ENCODE data around the gene UBALD1. TPM values are rescaled to one million over a fixed set of nuclear protein-coding genes. Genes with fewer than 3 reads are reported as not detected.

The UBALD1 gene
- total RNA-seq, 1 donor from 2014 or later = 23.4 TPM

DNA sequence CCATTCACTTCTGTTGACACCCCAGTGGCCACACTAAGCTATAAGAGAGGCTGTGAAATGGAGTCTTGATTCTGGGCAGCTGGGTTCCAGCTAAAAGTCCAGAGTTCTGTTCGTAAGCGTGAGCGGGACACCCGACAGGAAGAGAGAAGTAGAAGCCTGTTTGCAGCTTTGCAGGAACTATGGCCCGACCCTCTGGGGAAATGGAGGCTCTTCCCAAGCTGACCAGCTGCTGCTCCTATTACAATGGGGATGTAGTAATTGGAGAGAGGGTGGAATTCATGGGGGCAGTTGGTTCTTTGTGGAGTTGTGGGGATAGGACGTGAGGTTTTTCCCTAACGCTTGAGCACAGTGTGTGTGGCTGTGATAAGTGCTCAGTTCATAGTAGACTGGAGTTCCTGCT is 28.4 kb downstream of the UBALD1 start:
- ATAC-seq (ENCODE audit: low read depth) (no peak), DNase-seq (no peak)
- no peak overlapping the region for H3K4me3 Mint-ChIP-seq
- H3K4me1 Mint-ChIP-seq = peaks cover 2% of the 10 kb centered on the region
- TF ChIP-seq, protein P1, sequence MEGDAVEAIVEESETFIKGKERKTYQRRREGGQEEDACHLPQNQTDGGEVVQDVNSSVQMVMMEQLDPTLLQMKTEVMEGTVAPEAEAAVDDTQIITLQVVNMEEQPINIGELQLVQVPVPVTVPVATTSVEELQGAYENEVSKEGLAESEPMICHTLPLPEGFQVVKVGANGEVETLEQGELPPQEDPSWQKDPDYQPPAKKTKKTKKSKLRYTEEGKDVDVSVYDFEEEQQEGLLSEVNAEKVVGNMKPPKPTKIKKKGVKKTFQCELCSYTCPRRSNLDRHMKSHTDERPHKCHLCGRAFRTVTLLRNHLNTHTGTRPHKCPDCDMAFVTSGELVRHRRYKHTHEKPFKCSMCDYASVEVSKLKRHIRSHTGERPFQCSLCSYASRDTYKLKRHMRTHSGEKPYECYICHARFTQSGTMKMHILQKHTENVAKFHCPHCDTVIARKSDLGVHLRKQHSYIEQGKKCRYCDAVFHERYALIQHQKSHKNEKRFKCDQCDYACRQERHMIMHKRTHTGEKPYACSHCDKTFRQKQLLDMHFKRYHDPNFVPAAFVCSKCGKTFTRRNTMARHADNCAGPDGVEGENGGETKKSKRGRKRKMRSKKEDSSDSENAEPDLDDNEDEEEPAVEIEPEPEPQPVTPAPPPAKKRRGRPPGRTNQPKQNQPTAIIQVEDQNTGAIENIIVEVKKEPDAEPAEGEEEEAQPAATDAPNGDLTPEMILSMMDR (IDR thresholded peaks at IDR 0.05) = no peak
- intact Hi-C loops (cut with micrococcal nuclease) = no loop called here
- no peaks in the 10 kb centered on the region for H3K36me3 Mint-ChIP-seq (ENCODE audit: low read depth)
- POLR2A ChIA-PET = no interaction called here
- H3K27ac Mint-ChIP-seq = no peak overlapping the region
- CTCF ChIA-PET = interaction anchor here (0.8 to 4.8 kb wide), 5 partner anchors 10 to 79 kb away, joined by 3 to 45 read pairs (median 3); no protein-coding TSS in a partner anchor
- H3K9me3 Mint-ChIP-seq = no peaks in the 10 kb centered on the region
- H3K27me3 Mint-ChIP-seq = peaks cover 15% of the 10 kb centered on the region

DNA sequence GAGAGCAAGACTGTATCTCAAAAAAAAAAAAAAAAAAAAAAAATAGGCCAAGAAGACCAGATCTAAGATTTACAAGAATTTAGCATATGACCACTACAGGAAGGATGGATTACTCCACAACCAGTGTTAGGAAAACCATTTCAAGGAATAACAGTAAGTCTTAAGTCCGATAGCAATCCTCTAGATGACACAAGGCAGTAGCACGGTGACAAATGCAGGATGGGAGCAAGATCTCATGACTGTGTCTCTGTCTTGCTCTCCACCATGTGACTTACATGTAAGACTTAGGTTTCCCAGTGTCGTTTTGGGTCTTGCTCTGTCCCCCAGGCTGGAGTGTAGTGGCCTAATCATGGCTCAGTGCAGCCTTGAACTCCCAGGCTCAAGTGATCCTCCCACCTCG is 30.8 kb downstream of the UBALD1 start:
- Mint-ChIP-seq H3K36me3 (ENCODE audit: low read depth) (no peaks in the 10 kb centered on the region), H3K27me3 (peaks cover 18% of the 10 kb centered on the region), H3K9me3 (no peaks in the 10 kb centered on the region), H3K4me1 (peaks cover 2% of the 10 kb centered on the region), H3K4me3 (no peak overlapping the region), H3K27ac (no peak overlapping the region)
- intact Hi-C loops (cut with micrococcal nuclease) = no loop called here
- POLR2A ChIA-PET = no interaction called here
- TF ChIP-seq, protein P1 (IDR thresholded peaks at IDR 0.05) = no peak
- CTCF ChIA-PET = interaction anchor here (4.8 kb wide), 1 partner anchor 77 kb away, joined by 45 read pairs; no protein-coding TSS in a partner anchor
- no peak for ATAC-seq (ENCODE audit: low read depth)
- DNase-seq = no peak

- H3K36me3 Mint-ChIP-seq (ENCODE audit: low read depth) = no peaks in the 10 kb centered on the region
- TF ChIP-seq, protein P1 (IDR thresholded peaks at IDR 0.05) = no peak
- CTCF ChIA-PET = no interaction called here
- no peaks in the 10 kb centered on the region for H3K9me3 Mint-ChIP-seq
- intact Hi-C loops (cut with micrococcal nuclease) = no loop called here
- POLR2A ChIA-PET = interaction anchor here (0.6 kb wide), 1 partner anchor 395 kb away, joined by 10 read pairs; no protein-coding TSS in a partner anchor
- H3K4me3 Mint-ChIP-seq = no peak overlapping the region
- peaks cover 3% of the 10 kb centered on the region for H3K27me3 Mint-ChIP-seq
- no peaks in the 10 kb centered on the region for H3K4me1 Mint-ChIP-seq
- no peak for ATAC-seq (ENCODE audit: low read depth)
- no peak overlapping the region for H3K27ac Mint-ChIP-seq
- DNase-seq = no peak
Measured at GRCh38 chr16:4580250-4580649, 34.4 kb downstream of the UBALD1 start.

- H3K9me3 Mint-ChIP-seq = no peaks in the 10 kb centered on the region
- DNase-seq (no peak), ATAC-seq (ENCODE audit: low read depth) (no peak)
- no peak overlapping the region for H3K27ac Mint-ChIP-seq
- no peak overlapping the region for H3K4me3 Mint-ChIP-seq
- H3K36me3 Mint-ChIP-seq (ENCODE audit: low read depth) = no peaks in the 10 kb centered on the region
- POLR2A ChIA-PET = no interaction called here
- CTCF ChIA-PET = no interaction called here
- intact Hi-C loops (cut with micrococcal nuclease) = no loop called here
- peaks cover 3% of the 10 kb centered on the region for H3K27me3 Mint-ChIP-seq
- H3K4me1 Mint-ChIP-seq = no peaks in the 10 kb centered on the region
- TF ChIP-seq, protein P1 (IDR thresholded peaks at IDR 0.05) = no peak
Measured at GRCh38 chr16:4578961-4579530, 35.6 kb downstream of the UBALD1 start.

- intact Hi-C loops (cut with micrococcal nuclease) = no loop called here
- Mint-ChIP-seq H3K27me3 (peaks cover 3% of the 10 kb centered on the region), H3K9me3 (no peaks in the 10 kb centered on the region), H3K27ac (no peak overlapping the region), H3K4me3 (no peak overlapping the region), H3K4me1 (no peaks in the 10 kb centered on the region), H3K36me3 (ENCODE audit: low read depth) (no peaks in the 10 kb centered on the region)
- ATAC-seq (ENCODE audit: low read depth) = no peak
- DNase-seq = no peak
- TF ChIP-seq, protein P1 (IDR thresholded peaks at IDR 0.05) = no peak
- POLR2A ChIA-PET = no interaction called here
- CTCF ChIA-PET = no interaction called here
Measured at GRCh38 chr16:4576008-4576407, 38.7 kb downstream of the UBALD1 start.

Data from activated B cell treated with CpG ODN at 0.5 μM for 24 hours (primary cell).